ENCODE data around the gene VEZF1.

The VEZF1 gene

DNA sequence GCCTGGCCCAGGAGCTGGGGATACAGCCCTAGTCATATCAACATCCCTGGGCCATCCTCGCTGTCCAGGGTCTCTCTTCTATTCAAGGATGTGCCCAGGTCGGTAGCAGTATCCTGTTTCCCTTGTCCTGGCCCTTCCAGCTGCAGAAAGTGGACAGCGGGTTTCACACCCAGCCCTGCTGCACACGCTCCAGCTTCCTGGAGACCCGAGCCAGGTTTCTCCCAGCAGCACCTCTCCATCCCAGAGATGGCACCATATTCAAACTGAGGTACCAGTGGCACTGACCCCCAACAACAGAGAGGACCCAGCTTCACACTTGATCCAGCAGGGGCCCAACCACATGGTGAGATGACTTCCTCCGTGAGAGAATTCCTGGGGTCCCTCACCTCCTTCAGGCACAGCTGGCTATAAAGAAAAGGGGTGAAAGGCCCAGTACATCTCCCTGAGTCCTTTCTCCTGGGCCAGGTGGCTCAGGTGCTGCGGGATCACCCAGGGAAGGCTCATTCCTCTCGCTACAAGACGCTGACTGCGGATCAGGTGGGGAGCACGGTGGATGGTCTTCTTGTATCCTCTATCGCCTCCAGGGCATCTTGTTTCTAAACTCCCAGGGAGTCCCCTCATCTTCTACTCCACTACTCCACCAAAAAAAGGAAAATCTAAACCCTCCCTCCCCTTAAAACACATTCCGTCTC, 34.2 kb downstream of the VEZF1 start:
- no peak for DNase-seq (ENCODE audit: extremely low read depth, insufficient read length)
- H3K4me3 ChIP-seq (replicated peaks; ENCODE audit: low read depth, low read length) = no peak overlapping the region

DNA sequence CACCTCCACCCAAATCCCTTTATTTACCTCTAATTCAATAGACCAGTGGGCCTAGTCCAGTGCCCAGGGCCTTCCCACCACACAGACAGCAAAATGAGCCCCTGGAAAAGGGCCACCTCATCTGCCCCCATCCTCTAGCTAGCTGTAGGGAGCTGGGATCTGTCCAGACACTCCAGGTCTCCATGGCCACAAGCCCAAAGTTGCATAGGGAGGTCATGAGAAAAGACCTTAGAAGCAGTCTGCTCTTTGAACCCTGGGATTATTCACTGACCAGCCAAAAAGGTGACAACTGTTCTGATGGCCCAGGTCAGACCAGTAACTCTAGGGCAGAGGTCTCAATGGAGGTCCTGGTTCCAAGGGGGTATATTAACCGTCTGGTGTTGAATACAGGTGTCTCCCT, 34.8 kb downstream of the VEZF1 start:
- no peak overlapping the region for H3K4me3 ChIP-seq (replicated peaks; ENCODE audit: low read depth, low read length)
- peaks cover 2% of the 10 kb centered on the region for H3K27me3 ChIP-seq (replicated peaks; ENCODE audit: control insufficient read depth, insufficient read depth, low read length)
- no peaks in the 10 kb centered on the region for H3K36me3 ChIP-seq (ENCODE audit: control insufficient read depth, insufficient read depth, low read length)
- no peak for DNase-seq (ENCODE audit: extremely low read depth, insufficient read length)
- TF ChIP-seq, protein P1, sequence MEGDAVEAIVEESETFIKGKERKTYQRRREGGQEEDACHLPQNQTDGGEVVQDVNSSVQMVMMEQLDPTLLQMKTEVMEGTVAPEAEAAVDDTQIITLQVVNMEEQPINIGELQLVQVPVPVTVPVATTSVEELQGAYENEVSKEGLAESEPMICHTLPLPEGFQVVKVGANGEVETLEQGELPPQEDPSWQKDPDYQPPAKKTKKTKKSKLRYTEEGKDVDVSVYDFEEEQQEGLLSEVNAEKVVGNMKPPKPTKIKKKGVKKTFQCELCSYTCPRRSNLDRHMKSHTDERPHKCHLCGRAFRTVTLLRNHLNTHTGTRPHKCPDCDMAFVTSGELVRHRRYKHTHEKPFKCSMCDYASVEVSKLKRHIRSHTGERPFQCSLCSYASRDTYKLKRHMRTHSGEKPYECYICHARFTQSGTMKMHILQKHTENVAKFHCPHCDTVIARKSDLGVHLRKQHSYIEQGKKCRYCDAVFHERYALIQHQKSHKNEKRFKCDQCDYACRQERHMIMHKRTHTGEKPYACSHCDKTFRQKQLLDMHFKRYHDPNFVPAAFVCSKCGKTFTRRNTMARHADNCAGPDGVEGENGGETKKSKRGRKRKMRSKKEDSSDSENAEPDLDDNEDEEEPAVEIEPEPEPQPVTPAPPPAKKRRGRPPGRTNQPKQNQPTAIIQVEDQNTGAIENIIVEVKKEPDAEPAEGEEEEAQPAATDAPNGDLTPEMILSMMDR (IDR thresholded peaks at IDR 0.05; ENCODE audit: insufficient read depth, low read length, poor library complexity, severe bottlenecking) = no peak

More for the DNA sequence above, 34.2 kb downstream of the VEZF1 start:
- H3K27me3 ChIP-seq (replicated peaks; ENCODE audit: control insufficient read depth, insufficient read depth, low read length) = peaks cover 2% of the 10 kb centered on the region
- TF ChIP-seq, protein P1 (IDR thresholded peaks at IDR 0.05; ENCODE audit: insufficient read depth, low read length, poor library complexity, severe bottlenecking) = no peak
- no peaks in the 10 kb centered on the region for H3K36me3 ChIP-seq (ENCODE audit: control insufficient read depth, insufficient read depth, low read length)

DNA sequence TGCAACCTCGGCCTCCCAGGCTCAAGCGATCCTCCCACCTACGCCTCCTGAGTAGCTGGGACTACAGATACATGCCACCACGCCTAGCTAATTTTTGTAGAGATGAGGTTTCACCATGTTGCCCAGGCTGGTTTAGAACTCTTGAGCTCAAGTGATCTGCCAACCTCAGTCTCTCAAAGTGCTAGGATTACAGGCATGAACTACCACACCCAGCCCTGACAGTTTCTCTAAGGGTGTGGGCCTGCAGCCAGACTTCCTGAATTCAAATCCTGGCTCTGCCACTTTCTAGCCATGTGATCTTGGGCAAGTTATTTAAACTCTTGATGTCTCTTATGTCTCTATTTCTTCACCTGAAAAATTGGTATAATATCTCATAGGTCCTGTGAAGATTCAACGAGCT, 38.4 kb downstream of the VEZF1 start:
- Histone ChIP-seq H3K36me3 (ENCODE audit: control insufficient read depth, insufficient read depth, low read length) (no peaks in the 10 kb centered on the region), H3K4me3 (replicated peaks; ENCODE audit: low read depth, low read length) (no peak overlapping the region), H3K27me3 (replicated peaks; ENCODE audit: control insufficient read depth, insufficient read depth, low read length) (no peaks in the 10 kb centered on the region)
- no peak for DNase-seq (ENCODE audit: extremely low read depth, insufficient read length)
- TF ChIP-seq, protein P1 (IDR thresholded peaks at IDR 0.05; ENCODE audit: insufficient read depth, low read length, poor library complexity, severe bottlenecking) = no peak

DNA sequence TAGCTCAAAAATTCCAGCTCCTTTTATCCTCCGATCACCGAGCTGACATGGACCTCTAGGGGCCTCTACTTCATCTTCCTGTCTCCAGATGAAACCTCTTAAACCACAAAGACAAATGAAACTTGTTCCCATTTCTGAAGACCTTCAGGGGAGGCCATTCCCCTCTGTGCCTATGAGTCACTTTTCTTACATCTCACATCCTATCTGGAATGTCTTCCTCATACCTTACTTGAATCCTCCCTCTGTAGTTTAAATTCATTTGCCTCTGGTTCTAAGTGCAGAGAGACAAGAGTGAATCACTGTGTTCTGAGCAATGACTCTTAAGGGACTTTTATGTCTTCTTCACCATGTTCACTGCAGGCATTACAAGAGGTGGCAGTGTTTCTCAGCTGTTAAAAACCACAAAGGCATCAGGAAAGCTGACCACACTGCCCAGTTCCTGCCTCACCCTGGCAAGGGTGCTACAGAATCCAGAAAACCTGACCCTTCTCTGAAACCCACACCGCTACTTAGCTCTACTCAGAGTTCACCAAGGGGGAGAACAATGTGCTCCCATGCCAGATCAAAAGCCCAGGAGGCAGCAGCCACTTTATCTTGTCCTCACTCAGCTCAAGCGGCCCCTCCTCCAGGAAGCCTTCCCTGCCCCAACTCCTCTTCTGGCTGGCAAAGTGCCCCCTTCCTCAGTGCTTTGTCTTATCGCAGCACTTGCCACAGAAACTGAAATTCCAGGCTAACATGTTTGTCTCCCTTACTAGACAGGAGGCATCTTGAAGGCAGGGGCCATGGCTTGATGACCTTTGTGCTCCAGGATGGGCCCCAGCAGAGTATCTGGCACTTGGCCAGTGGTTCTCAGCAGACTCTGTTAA, 39.3 kb downstream of the VEZF1 start:
- TF ChIP-seq, protein P1 (IDR thresholded peaks at IDR 0.05; ENCODE audit: insufficient read depth, low read length, poor library complexity, severe bottlenecking) = no peak
- Histone ChIP-seq H3K36me3 (ENCODE audit: control insufficient read depth, insufficient read depth, low read length) (no peaks in the 10 kb centered on the region), H3K27me3 (replicated peaks; ENCODE audit: control insufficient read depth, insufficient read depth, low read length) (no peaks in the 10 kb centered on the region), H3K4me3 (replicated peaks; ENCODE audit: low read depth, low read length) (no peak overlapping the region)
- DNase-seq (ENCODE audit: extremely low read depth, insufficient read length) = no peak

DNA sequence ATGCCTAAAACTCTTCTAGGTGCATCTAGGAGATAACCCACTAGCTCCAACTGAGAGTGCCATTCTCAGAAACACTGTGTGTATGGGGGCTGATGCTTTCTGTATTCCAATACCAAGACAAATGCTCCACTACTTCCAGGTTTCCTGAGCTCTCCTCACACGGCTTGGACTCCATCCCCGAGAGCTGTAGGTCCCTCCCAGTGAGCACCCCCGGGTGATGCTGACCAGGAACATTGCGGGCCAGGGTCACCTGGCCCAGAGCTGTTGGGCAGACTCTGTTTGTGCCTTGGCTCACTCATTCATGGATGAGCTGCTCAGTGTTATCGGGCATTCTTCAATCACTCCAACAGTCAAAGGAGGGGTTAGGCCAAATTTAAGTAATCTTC, 39.9 kb downstream of the VEZF1 start:
- H3K4me3 ChIP-seq (replicated peaks; ENCODE audit: low read depth, low read length) = no peak overlapping the region
- no peaks in the 10 kb centered on the region for H3K27me3 ChIP-seq (replicated peaks; ENCODE audit: control insufficient read depth, insufficient read depth, low read length)
- TF ChIP-seq, protein P1 (IDR thresholded peaks at IDR 0.05; ENCODE audit: insufficient read depth, low read length, poor library complexity, severe bottlenecking) = no peak
- no peaks in the 10 kb centered on the region for H3K36me3 ChIP-seq (ENCODE audit: control insufficient read depth, insufficient read depth, low read length)
- no peak for DNase-seq (ENCODE audit: extremely low read depth, insufficient read length)
